ENCODE measurements around the gene TSHZ2.

The TSHZ2 gene

DNA sequence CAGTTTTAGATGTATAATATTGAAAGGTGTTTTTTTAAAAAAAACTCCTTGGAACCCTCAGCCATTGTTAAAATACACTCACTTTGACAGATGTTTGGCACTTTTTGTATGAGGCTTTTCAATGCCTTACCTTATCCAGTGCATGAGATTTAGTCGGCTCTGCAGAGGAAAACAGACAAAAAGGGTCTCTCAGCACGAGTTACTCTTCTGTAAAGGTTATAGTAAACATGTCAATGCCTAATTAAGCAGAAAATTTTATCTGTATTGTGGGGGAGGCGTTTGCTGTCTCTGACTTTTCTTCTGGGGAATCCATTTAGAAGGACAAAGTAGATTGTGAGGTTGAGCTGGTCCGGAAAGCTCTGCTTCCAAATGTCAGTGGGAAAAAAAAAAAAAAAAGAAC, 278.3 kb downstream of the TSHZ2 start:
- H3K27me3 ChIP-seq (ENCODE audit: low read depth, low read length) = 0 out of 2 replicates have a peak, but pooled peaks cover 5% of the 10 kb centered on the region
- H3K4me2 ChIP-seq (ENCODE audit: low read length) = no peak overlapping the region
- H4K20me1 ChIP-seq (ENCODE audit: insufficient read depth, low read length) = no peaks in the 10 kb centered on the region
- no peak overlapping the region for H3K9ac ChIP-seq (ENCODE audit: low read length)
- no peaks in the 10 kb centered on the region for H3K79me2 ChIP-seq (ENCODE audit: low read length)
- H3K4me1 ChIP-seq (ENCODE audit: low read length) = no peaks in the 10 kb centered on the region
- H3K27ac ChIP-seq (ENCODE audit: low read length) = no peak overlapping the region
- TF ChIP-seq, protein P1, sequence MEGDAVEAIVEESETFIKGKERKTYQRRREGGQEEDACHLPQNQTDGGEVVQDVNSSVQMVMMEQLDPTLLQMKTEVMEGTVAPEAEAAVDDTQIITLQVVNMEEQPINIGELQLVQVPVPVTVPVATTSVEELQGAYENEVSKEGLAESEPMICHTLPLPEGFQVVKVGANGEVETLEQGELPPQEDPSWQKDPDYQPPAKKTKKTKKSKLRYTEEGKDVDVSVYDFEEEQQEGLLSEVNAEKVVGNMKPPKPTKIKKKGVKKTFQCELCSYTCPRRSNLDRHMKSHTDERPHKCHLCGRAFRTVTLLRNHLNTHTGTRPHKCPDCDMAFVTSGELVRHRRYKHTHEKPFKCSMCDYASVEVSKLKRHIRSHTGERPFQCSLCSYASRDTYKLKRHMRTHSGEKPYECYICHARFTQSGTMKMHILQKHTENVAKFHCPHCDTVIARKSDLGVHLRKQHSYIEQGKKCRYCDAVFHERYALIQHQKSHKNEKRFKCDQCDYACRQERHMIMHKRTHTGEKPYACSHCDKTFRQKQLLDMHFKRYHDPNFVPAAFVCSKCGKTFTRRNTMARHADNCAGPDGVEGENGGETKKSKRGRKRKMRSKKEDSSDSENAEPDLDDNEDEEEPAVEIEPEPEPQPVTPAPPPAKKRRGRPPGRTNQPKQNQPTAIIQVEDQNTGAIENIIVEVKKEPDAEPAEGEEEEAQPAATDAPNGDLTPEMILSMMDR (IDR thresholded peaks at IDR 0.05; ENCODE audit: low read depth, low read length) = no peak
- no peak for TF ChIP-seq EZH2phosphoT487 (IDR thresholded peaks at IDR 0.05; ENCODE audit: low read depth)
- H2AFZ ChIP-seq (ENCODE audit: low read depth, low read length) = no peak overlapping the region
- H3K36me3 ChIP-seq (replicated peaks; ENCODE audit: low read depth, low read length) = peaks cover 3% of the 10 kb centered on the region
- no peaks in the 10 kb centered on the region for H3K9me3 ChIP-seq (ENCODE audit: insufficient read depth, low read length)
- no peak overlapping the region for H3K4me3 ChIP-seq (ENCODE audit: low read length)

DNA sequence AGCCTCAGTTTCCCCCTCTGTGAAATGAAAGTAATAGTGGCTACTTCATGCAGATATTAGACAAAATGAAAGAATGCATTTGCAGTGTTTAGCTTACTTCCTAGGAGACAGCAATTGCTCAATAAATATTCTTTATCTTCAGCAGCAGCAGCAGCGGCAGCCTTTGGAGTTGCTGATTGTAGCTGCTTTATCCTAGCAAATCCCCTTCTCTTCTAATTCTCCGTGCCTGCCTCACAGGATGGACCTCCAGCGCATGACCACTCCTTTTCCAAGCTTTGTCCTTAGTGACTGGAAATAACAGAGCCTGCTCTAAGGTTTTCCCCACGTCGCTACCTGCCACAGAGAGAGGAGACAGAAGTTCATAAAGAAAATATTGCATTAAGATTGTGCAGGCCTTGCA, 279.8 kb downstream of the TSHZ2 start:
- Histone ChIP-seq H4K20me1 (ENCODE audit: insufficient read depth, low read length) (no peaks in the 10 kb centered on the region), H3K79me2 (ENCODE audit: low read length) (no peaks in the 10 kb centered on the region), H3K27me3 (ENCODE audit: low read depth, low read length) (0 out of 2 replicates have a peak, but pooled peaks cover 5% of the 10 kb centered on the region), H3K9me3 (ENCODE audit: insufficient read depth, low read length) (no peaks in the 10 kb centered on the region), H3K4me3 (ENCODE audit: low read length) (no peak overlapping the region), H2AFZ (ENCODE audit: low read depth, low read length) (no peak overlapping the region), H3K4me1 (ENCODE audit: low read length) (no peaks in the 10 kb centered on the region), H3K9ac (ENCODE audit: low read length) (no peak overlapping the region), H3K36me3 (replicated peaks; ENCODE audit: low read depth, low read length) (peaks cover 3% of the 10 kb centered on the region), H3K27ac (ENCODE audit: low read length) (no peak overlapping the region), H3K4me2 (ENCODE audit: low read length) (no peak overlapping the region)
- TF ChIP-seq EZH2phosphoT487 (IDR thresholded peaks at IDR 0.05; ENCODE audit: low read depth) = no peak
- TF ChIP-seq, protein P1 (IDR thresholded peaks at IDR 0.05; ENCODE audit: low read depth, low read length) = no peak

DNA sequence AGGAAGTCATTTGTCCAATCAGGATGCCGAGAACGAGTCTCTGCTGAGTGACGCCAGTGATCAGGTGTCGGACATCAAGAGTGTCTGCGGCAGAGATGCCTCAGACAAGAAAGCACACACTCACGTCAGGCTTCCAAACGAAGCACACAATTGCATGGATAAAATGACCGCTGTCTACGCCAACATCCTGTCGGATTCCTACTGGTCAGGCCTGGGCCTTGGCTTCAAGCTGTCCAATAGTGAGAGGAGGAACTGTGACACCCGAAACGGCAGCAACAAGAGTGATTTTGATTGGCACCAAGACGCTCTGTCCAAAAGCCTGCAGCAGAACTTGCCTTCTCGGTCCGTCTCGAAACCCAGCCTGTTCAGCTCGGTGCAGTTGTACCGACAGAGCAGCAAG, 281.5 kb downstream of the TSHZ2 start:
- Histone ChIP-seq H3K27ac (ENCODE audit: low read length) (no peak overlapping the region), H2AFZ (ENCODE audit: low read depth, low read length) (no peak overlapping the region), H3K36me3 (replicated peaks; ENCODE audit: low read depth, low read length) (peaks cover 3% of the 10 kb centered on the region), H3K4me2 (ENCODE audit: low read length) (no peak overlapping the region), H3K9ac (ENCODE audit: low read length) (no peak overlapping the region), H4K20me1 (ENCODE audit: insufficient read depth, low read length) (no peaks in the 10 kb centered on the region), H3K27me3 (ENCODE audit: low read depth, low read length) (0 out of 2 replicates have a peak, but pooled peaks cover 5% of the 10 kb centered on the region), H3K4me3 (ENCODE audit: low read length) (no peak overlapping the region), H3K9me3 (ENCODE audit: insufficient read depth, low read length) (no peaks in the 10 kb centered on the region), H3K79me2 (ENCODE audit: low read length) (no peaks in the 10 kb centered on the region), H3K4me1 (ENCODE audit: low read length) (no peaks in the 10 kb centered on the region)
- TF ChIP-seq, protein P1 (IDR thresholded peaks at IDR 0.05; ENCODE audit: low read depth, low read length) = no peak
- no peak for TF ChIP-seq EZH2phosphoT487 (IDR thresholded peaks at IDR 0.05; ENCODE audit: low read depth)

DNA sequence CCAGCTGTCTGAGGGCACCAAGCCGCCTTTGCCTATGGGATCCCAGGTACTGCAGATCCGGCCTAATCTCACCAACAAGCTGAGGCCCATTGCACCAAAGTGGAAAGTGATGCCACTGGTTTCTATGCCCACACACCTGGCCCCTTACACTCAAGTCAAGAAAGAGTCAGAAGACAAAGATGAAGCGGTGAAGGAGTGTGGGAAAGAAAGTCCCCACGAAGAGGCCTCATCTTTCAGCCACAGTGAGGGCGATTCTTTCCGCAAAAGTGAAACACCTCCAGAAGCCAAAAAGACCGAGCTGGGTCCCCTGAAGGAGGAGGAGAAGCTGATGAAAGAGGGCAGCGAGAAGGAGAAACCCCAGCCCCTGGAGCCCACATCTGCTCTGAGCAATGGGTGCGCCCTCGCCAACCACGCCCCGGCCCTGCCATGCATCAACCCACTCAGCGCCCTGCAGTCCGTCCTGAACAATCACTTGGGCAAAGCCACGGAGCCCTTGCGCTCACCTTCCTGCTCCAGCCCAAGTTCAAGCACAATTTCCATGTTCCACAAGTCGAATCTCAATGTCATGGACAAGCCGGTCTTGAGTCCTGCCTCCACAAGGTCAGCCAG, 283.0 kb downstream of the TSHZ2 start:
- Histone ChIP-seq H3K27me3 (ENCODE audit: low read depth, low read length) (0 out of 2 replicates have a peak, but pooled peaks cover 5% of the 10 kb centered on the region), H3K9ac (ENCODE audit: low read length) (no peak overlapping the region), H3K79me2 (ENCODE audit: low read length) (no peaks in the 10 kb centered on the region), H3K9me3 (ENCODE audit: insufficient read depth, low read length) (no peaks in the 10 kb centered on the region), H3K4me1 (ENCODE audit: low read length) (no peaks in the 10 kb centered on the region), H2AFZ (ENCODE audit: low read depth, low read length) (no peak overlapping the region), H3K36me3 (replicated peaks; ENCODE audit: low read depth, low read length) (peaks cover 3% of the 10 kb centered on the region), H3K4me3 (ENCODE audit: low read length) (no peak overlapping the region), H3K27ac (ENCODE audit: low read length) (no peak overlapping the region), H4K20me1 (ENCODE audit: insufficient read depth, low read length) (no peaks in the 10 kb centered on the region), H3K4me2 (ENCODE audit: low read length) (no peak overlapping the region)
- no peak for TF ChIP-seq EZH2phosphoT487 (IDR thresholded peaks at IDR 0.05; ENCODE audit: low read depth)
- TF ChIP-seq, protein P1 (IDR thresholded peaks at IDR 0.05; ENCODE audit: low read depth, low read length) = no peak
